A673 (cell line): ENCODE data around the gene GATA2. TPM values are rescaled to one million over a fixed set of nuclear protein-coding genes. Genes with fewer than 3 reads are reported as not detected.

Source experiments
- BruUV-seq: library from RNA; stranded (reverse); fragments of 400-500 nt; replicated peaks from 2 replicates; lab custom pipeline; 2021; lab: Mats Ljungman, UMichigan
- CTCF ChIA-PET: fragments of 300-600 bp; sonication (Branson Sonifier 250); formaldehyde crosslinking; loops from one replicate; lab custom pipeline; 2022; ENCODE audit warnings: antibody characterized with exemption; lab: Charles Lee
- POLR2A ChIA-PET: fragments of 300-600 bp; sonication (Branson Sonifier 250); formaldehyde crosslinking; loops from one replicate; lab custom pipeline; 2022; ENCODE audit warnings: antibody characterized with exemption; ENCODE audit not compliant: low non-redundant PET; lab: Charles Lee
- DNase-seq: peaks from one replicate; pipeline ENCODE4 v3.0.0-alpha.2; 2015; ENCODE audit warnings: low spot score
- H3K27ac ChIP-seq: fragments of 200-600 bp; sonication (generic); 2 replicates; pipeline ENCODE4 v1.5.1; 2016; ENCODE audit warnings: mixed run types, low read depth, mild to moderate bottlenecking, mixed read lengths, antibody characterized with exemption, low read length; ENCODE audit not compliant: poor library complexity, severe bottlenecking
- H3K27me3 ChIP-seq: fragments of 200-600 bp; sonication (generic); replicated peaks from 2 replicates; pipeline ENCODE4 v1.6.1; 2017; ENCODE audit warnings: mixed run types, low read depth, mild to moderate bottlenecking, mixed read lengths, antibody characterized with exemption, low read length; ENCODE audit not compliant: insufficient read depth, poor library complexity
- H3K36me3 ChIP-seq: fragments of 200-600 bp; sonication (generic); 2 replicates; pipeline ENCODE4 v1.6.1; 2016; ENCODE audit warnings: mixed run types, mild to moderate bottlenecking, mixed read lengths, antibody characterized with exemption, low read length; ENCODE audit not compliant: insufficient read depth, poor library complexity, severe bottlenecking
- H3K4me1 ChIP-seq: fragments of 200-600 bp; sonication (generic); 2 replicates; pipeline ENCODE4 v1.6.1; 2017; ENCODE audit warnings: mixed run types, mild to moderate bottlenecking, mixed read lengths, antibody characterized with exemption, low read length; ENCODE audit not compliant: insufficient read depth, poor library complexity, severe bottlenecking
- H3K4me3 ChIP-seq: fragments of 200-600 bp; sonication (generic); 2 replicates; pipeline ENCODE4 v1.5.1; 2016; ENCODE audit warnings: low read depth, mixed run types, mild to moderate bottlenecking, mixed read lengths, low read length; ENCODE audit not compliant: poor library complexity, severe bottlenecking
- H3K9me3 ChIP-seq: fragments of 200-600 bp; sonication (generic); 2 replicates; pipeline ENCODE4 v1.6.1; 2016; ENCODE audit warnings: mixed run types, low read depth, mild to moderate bottlenecking, mixed read lengths, antibody characterized with exemption, low read length; ENCODE audit not compliant: poor library complexity, severe bottlenecking
- EZH2 ChIP-seq: fragments of 200-600 bp; sonication (generic); IDR thresholded peaks from 2 replicates; pipeline ENCODE4 v1.6.1; 2017; ENCODE audit warnings: borderline replicate concordance, low read depth, mild to moderate bottlenecking, mixed read lengths, antibody characterized with exemption, low read length; ENCODE audit not compliant: poor library complexity, severe bottlenecking
- intact Hi-C: fragments of 100-400 bp; cut with micrococcal nuclease; formaldehyde crosslinking; loops from one replicate; pipeline ENCODE4 v1.10.0; 2022; ENCODE audit not compliant: unreplicated experiment
- total RNA-seq: library from RNA; stranded (reverse); gene quantifications from 2 replicates; pipeline ENCODE4 v1.2.3, GENCODE V29; 2021
- TF ChIP-seq, protein P1 (sequence below): fragments of 300-800, 200-600 bp; sonication (generic); conservative IDR thresholded peaks from 2 replicates; pipeline ENCODE4 v1.5.1; 2017; ENCODE audit warnings: low read depth, mild to moderate bottlenecking, antibody characterized with exemption, low read length, moderate library complexity, mixed read lengths

GATA2 gene
- total RNA-seq, 1 experiment from 2014 or later = 19.4 TPM

DNA sequence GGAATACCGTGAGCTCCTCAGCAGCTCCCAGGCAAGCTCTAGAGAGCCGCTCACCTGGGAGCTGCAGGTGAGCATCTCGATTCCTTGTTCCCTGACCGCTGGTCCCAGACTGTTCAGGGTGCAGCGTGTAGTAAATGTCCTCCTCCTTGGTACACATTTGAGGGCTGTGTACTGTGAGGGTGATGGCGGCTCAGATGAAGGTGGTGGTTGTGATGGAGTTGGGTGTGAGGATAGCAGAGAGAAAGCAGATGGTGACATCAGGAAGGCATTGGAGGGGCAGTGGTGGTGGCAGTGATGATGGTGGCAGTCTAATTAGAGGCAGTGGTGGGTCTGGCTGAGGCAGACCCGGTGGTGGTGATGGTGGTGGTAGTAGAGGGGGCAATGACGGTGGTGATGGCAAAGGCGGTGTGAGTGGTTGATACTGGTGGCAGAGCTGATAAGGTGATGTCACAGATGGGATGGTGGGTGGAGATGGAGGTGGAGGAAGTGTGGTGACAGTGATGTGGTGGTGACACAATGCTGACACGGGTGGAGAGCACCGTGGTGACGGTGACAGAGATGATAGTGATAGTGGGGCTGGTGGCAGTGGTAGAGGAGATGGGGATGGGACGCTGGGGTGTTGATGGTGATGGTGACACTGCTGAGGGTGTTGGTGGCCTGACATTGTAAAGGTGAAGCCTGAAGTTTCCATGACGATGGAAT, 26.0 kb downstream of the GATA2 start, which contains the start of gene DNAJB8:
TSS of gene DNAJB8 (minus strand) at position 51 of the 702 bp plus-strand sequence. CDS start 3,645 bp downstream, outside the sequence.
- Histone ChIP-seq H3K27ac (no peak within 1 kb of the TSS), H3K36me3 (no peaks in the 10 kb centered on the region), H3K27me3 (no peaks in the 10 kb centered on the region), H3K4me3 (no peak within 1 kb of the TSS), H3K4me1 (no peaks in the 10 kb centered on the region), H3K9me3 (no peaks in the 10 kb centered on the region)
- CTCF ChIA-PET = interaction anchor here (0.6 kb wide), 1 partner anchor 19 kb away, joined by 3 read pairs; no protein-coding TSS in a partner anchor
- POLR2A ChIA-PET = no interaction called here
- intact Hi-C loops = no loop called here
- DNase-seq = no peak
- TF ChIP-seq, protein P1, sequence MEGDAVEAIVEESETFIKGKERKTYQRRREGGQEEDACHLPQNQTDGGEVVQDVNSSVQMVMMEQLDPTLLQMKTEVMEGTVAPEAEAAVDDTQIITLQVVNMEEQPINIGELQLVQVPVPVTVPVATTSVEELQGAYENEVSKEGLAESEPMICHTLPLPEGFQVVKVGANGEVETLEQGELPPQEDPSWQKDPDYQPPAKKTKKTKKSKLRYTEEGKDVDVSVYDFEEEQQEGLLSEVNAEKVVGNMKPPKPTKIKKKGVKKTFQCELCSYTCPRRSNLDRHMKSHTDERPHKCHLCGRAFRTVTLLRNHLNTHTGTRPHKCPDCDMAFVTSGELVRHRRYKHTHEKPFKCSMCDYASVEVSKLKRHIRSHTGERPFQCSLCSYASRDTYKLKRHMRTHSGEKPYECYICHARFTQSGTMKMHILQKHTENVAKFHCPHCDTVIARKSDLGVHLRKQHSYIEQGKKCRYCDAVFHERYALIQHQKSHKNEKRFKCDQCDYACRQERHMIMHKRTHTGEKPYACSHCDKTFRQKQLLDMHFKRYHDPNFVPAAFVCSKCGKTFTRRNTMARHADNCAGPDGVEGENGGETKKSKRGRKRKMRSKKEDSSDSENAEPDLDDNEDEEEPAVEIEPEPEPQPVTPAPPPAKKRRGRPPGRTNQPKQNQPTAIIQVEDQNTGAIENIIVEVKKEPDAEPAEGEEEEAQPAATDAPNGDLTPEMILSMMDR = no peak
- no TSS peak for BruUV-seq

DNA sequence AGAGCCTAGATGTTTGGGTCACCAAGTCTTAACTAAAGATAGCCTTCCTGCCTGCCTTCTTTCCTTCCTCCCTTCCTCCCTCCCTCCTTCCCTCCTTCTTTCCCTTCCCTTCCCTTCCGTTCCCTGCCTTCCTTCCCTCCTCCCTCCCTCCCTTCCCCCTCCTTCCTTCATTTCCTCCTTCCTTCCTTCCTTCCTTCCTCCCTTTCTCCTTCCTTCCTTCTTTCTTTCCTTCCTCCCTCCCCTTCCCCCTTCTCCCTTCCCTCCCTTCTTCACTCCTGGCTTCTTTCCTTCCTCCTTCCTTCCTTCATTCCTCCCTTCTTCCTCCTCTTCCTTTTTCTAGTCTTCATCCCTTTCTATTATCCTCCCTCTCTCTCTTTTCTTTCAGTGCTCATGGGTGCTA, 28.3 kb downstream of the GATA2 start:
- CTCF ChIA-PET = no interaction called here
- no peaks in the 10 kb centered on the region for H3K27me3 ChIP-seq

DNA sequence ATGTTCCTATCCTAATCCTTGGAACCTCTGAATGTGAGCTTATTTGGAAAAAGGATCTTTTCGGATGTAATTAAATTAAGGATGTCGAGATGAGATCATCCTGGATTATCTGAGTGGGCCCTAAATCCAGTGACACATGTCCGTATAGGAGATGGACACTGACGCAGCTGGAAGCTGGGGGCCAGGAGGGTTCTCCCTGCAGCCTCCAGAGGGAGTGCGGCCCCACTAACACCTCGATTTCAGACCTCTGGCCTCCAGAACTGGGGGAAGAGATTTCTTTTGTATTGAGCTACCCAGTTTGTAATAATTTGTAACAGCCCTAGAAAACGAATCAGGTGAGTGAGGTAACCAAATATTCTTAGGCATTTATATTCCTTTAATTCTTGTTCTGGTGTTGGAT, 28.8 kb downstream of the GATA2 start:
- Histone ChIP-seq H3K9me3 (no peaks in the 10 kb centered on the region), H3K4me3 (no peak overlapping the region), H3K27ac (no peak overlapping the region), H3K27me3 (no peaks in the 10 kb centered on the region), H3K4me1 (no peaks in the 10 kb centered on the region), H3K36me3 (no peaks in the 10 kb centered on the region)
- intact Hi-C loops = no loop called here
- no TSS peak for BruUV-seq
- DNase-seq = no peak
- TF ChIP-seq, protein P1 = no peak
- TF ChIP-seq EZH2 = no peak
- CTCF ChIA-PET = no interaction called here
- POLR2A ChIA-PET = no interaction called here

More for the DNA sequence above, 28.3 kb downstream of the GATA2 start:
- intact Hi-C loops = no loop called here
- H3K4me3 ChIP-seq = no peak overlapping the region
- BruUV-seq = no TSS peak
- no peaks in the 10 kb centered on the region for H3K4me1 ChIP-seq
- H3K27ac ChIP-seq = no peak overlapping the region
- no peak for DNase-seq
- POLR2A ChIA-PET = no interaction called here
- no peaks in the 10 kb centered on the region for H3K36me3 ChIP-seq
- TF ChIP-seq, protein P1 = no peak
- no peak for TF ChIP-seq EZH2
- no peaks in the 10 kb centered on the region for H3K9me3 ChIP-seq
